A549 (cell line): ENCODE data around the gene DMAC2. TPM values are rescaled to one million over a fixed set of nuclear protein-coding genes. Genes with fewer than 3 reads are reported as not detected.

Experiments used
- ATAC-seq, 2 experiments: fragments of 200-7000 bp in 1 of 2; fragments of >200 bp in 1 of 2; cut with Nextera tagmentation in 1 of 2; cut with Tn5 transposase in 1 of 2; 3 replicates each; pipeline versions ENCODE4 v1.8.0 to v1.9.1; 2018 to 2020; ENCODE audit warnings: mild to moderate bottlenecking in 1 of 2, moderate library complexity in 1 of 2
- CTCF ChIA-PET: fragments of 300-600 bp; sonication (Branson Sonifier 250); formaldehyde crosslinking; extraction: SDS; loops from one replicate; lab custom pipeline; 2021; ENCODE audit warnings: antibody characterized with exemption, inconsistent platforms; lab: Yijun Ruan, JAX
- POLR2A ChIA-PET: fragments of 350-600 bp; formaldehyde crosslinking; extraction: SDS; loops from one replicate; lab custom pipeline; 2021; ENCODE audit warnings: antibody characterized with exemption, inconsistent platforms; lab: Yijun Ruan, JAX
- DNase-seq, 2 experiments: peaks; one replicate each; pipeline versions ENCODE4 v3.0.0 to v3.0.0-alpha.2; 2011 to 2016; ENCODE audit warnings: low read depth in 1 of 2, low spot score in 1 of 2
- FAIRE-seq: peaks from 2 replicates; lab custom pipeline; 2011; peaks lifted over from hg19 to GRCh38; lab: Jason Lieb, UNC
- H3K27ac ChIP-seq, 2 experiments: fragments of >200 bp; sonication (Bioruptor Twin); formaldehyde crosslinking; 3 replicates each; pipeline ENCODE4 v1.5.1; 2016 to 2017
- H3K4me1 ChIP-seq: fragments of >200 bp; sonication (Bioruptor Twin); formaldehyde crosslinking; 3 replicates; pipeline ENCODE4 v1.6.1; 2016
- H3K4me2 ChIP-seq: fragments of >200 bp; sonication (Bioruptor Twin); formaldehyde crosslinking; 3 replicates; pipeline ENCODE4 v1.6.1; 2016
- H3K4me3 ChIP-seq: fragments of >200 bp; sonication (Bioruptor Twin); formaldehyde crosslinking; 3 replicates; pipeline ENCODE4 v1.5.1; 2016
- H3K9me3 ChIP-seq: fragments of >200 bp; sonication (Bioruptor Twin); formaldehyde crosslinking; 3 replicates; pipeline ENCODE4 v1.6.1; 2016
- BHLHE40 ChIP-seq: IDR thresholded peaks from 2 replicates; pipeline ENCODE4 v1.6.1; 2012; ENCODE audit warnings: low read depth, low read length, inconsistent platforms
- CBX2 ChIP-seq: fragments of 200-600 bp; sonication (generic); IDR thresholded peaks from 2 replicates; pipeline ENCODE4 v1.6.1; 2016; ENCODE audit warnings: low read depth, mild to moderate bottlenecking, borderline replicate concordance
- CBX8 ChIP-seq: fragments of 200-600 bp; sonication (generic); IDR thresholded peaks from 2 replicates; pipeline ENCODE4 v1.6.1; 2016
- CHD4 ChIP-seq: fragments of 200-600 bp; sonication (generic); IDR thresholded peaks from 2 replicates; pipeline ENCODE4 v1.6.1; 2016; ENCODE audit warnings: antibody characterized with exemption, mild to moderate bottlenecking, borderline replicate concordance
- CTCF ChIP-seq: fragments of >200 bp; sonication (Bioruptor Twin); formaldehyde crosslinking; IDR thresholded peaks from 3 replicates; pipeline ENCODE4 v1.5.1; 2016
- EP300 ChIP-seq, 2 experiments: fragments of >200 bp; sonication (Bioruptor Twin); formaldehyde crosslinking; IDR thresholded peaks; 2 replicates in 1 of 2; 3 replicates in 1 of 2; pipeline ENCODE4 v1.6.1; 2016 to 2017
- FOSB ChIP-seq: fragments of 250-450 bp; sonication (Bioruptor Pico); IDR thresholded peaks from 2 replicates; pipeline ENCODE4 v1.5.0; 2020; ENCODE audit warnings: mild to moderate bottlenecking, moderate library complexity
- HDAC2 ChIP-seq: fragments of 200-600 bp; sonication (generic); IDR thresholded peaks from 2 replicates; pipeline ENCODE4 v1.6.1; 2016
- HES2 ChIP-seq: fragments of >200 bp; sonication (Bioruptor Twin); formaldehyde crosslinking; IDR thresholded peaks from 2 replicates; pipeline ENCODE4 v1.6.1; 2016
- HEYL ChIP-seq: fragments of 250-450 bp; sonication (Bioruptor Pico); IDR thresholded peaks from 2 replicates; pipeline ENCODE4 v1.8.0; 2021; ENCODE audit warnings: mild to moderate bottlenecking, moderate library complexity
- JUNB ChIP-seq: fragments of >200 bp; sonication (Bioruptor Twin); formaldehyde crosslinking; IDR thresholded peaks from 2 replicates; pipeline ENCODE4 v1.6.1; 2016
- KDM1A ChIP-seq: fragments of 200-600 bp; sonication (generic); IDR thresholded peaks from 2 replicates; pipeline ENCODE4 v1.6.1; 2016; ENCODE audit warnings: low read depth, mild to moderate bottlenecking
- KDM5A ChIP-seq: fragments of 200-600 bp; sonication (generic); IDR thresholded peaks from 2 replicates; pipeline ENCODE4 v1.6.1; 2016; ENCODE audit warnings: antibody characterized with exemption, mild to moderate bottlenecking
- MAFK ChIP-seq: fragments of 450-650 bp; IDR thresholded peaks from 2 replicates; pipeline ENCODE4 v1.6.1; 2014; ENCODE audit not compliant: partially characterized antibody
- MYC ChIP-seq: IDR thresholded peaks from 2 replicates; pipeline ENCODE4 v1.6.1; 2012; ENCODE audit warnings: mild to moderate bottlenecking, inconsistent platforms, low read length, improper control_type of control experiment, borderline replicate concordance
- POLR2A ChIP-seq: IDR thresholded peaks from 2 replicates; pipeline ENCODE4 v1.6.1; 2012; ENCODE audit warnings: mild to moderate bottlenecking, low read length
- RAD21 ChIP-seq, 2 experiments: fragments of >200 bp in 1 of 2; sonication (Bioruptor Twin) in 1 of 2; formaldehyde crosslinking in 1 of 2; IDR thresholded peaks in 1 of 2; conservative IDR thresholded peaks in 1 of 2; 2 replicates in 1 of 2; 3 replicates in 1 of 2; pipeline ENCODE4 v1.6.1; 2012 to 2018; ENCODE audit warnings: inconsistent platforms in 1 of 2
- RCOR1 ChIP-seq: fragments of 150-350 bp; IDR thresholded peaks from 2 replicates; pipeline ENCODE4 v1.6.1; 2014; ENCODE audit warnings: antibody characterized with exemption, low read length, low read depth
- TP53 ChIP-seq: fragments of 250-450 bp; sonication (Bioruptor Pico); IDR thresholded peaks from 2 replicates; pipeline ENCODE4 v1.5.0; 2021; ENCODE audit warnings: mild to moderate bottlenecking, moderate library complexity
- ZFP36 ChIP-seq: fragments of 450-650 bp; IDR thresholded peaks from 2 replicates; pipeline ENCODE4 v1.6.1; 2014; ENCODE audit warnings: borderline replicate concordance; ENCODE audit not compliant: partially characterized antibody
- WGBS: methylation state at CpG from one replicate; pipeline ENCODE4 v1.1.6; 2017; ENCODE audit errors: missing lambda C conversion rate; 5-methylcytosine and 5-hydroxymethylcytosine counted together
- polyA plus RNA-seq, 4 experiments: library from polyadenylated mRNA; depleted of rRNA in 3 of 4; stranded (reverse); fragments of >200 nt; fragmentation: RNase III in 1 of 4; extraction: RNeasy Plus Mini Kit Qiagen cat#74134 plus additional on column Dnase treatment in 1 of 4; gene quantifications; 2 replicates in 3 of 4; 3 replicates in 1 of 4; pipeline ENCODE4 v1.2.3, GENCODE V29; 2011 to 2017
- TF ChIP-seq, protein P1 (sequence below): fragments of 250-450 bp; sonication (Bioruptor Pico); IDR thresholded peaks from 2 replicates; pipeline ENCODE4 v1.5.0; 2021; ENCODE audit warnings: mild to moderate bottlenecking, moderate library complexity, borderline replicate concordance
- TF ChIP-seq, protein P2 (sequence below): fragments of 250-450 bp; sonication (Bioruptor Pico); IDR thresholded peaks from 2 replicates; pipeline ENCODE4 v1.5.0; 2020; ENCODE audit warnings: low read depth, mild to moderate bottlenecking, moderate library complexity
- TF ChIP-seq, protein P3 (sequence below): fragments of >200 bp; sonication (Bioruptor Twin); formaldehyde crosslinking; IDR thresholded peaks from 3 replicates; pipeline ENCODE4 v1.6.1; 2016

Gene DMAC2
- polyA plus RNA-seq, 2 of the 4 experiments (the other 2 are of a cell fraction) = 132 to 155 TPM

- Histone ChIP-seq H3K4me1 (no peaks in the 10 kb centered on the region), H3K4me3 (no peak overlapping the region), H3K9me3 (no peaks in the 10 kb centered on the region), H3K4me2 (no peak overlapping the region), H3K27ac (no peak overlapping the region)
- CTCF ChIA-PET = interaction anchor here (0.8 to 4.2 kb wide), 4 partner anchors 18 to 151 kb away, joined by 3 to 18 read pairs (median 9); partner anchors contain the start of gene DMAC2
- TF ChIP-seq RCOR1 (no peak), ZFP36 (no peak), CHD4 (no peak), MYC (no peak), CTCF (no peak), MAFK (no peak), KDM5A (no peak), RAD21 (conservative IDR thresholded peaks at IDR 0.05 in 1 of 2, IDR thresholded peaks at IDR 0.05 in 1 of 2) (no peak), HDAC2 (no peak), TP53 (CRISPR knock-in tag) (no peak), FOSB (CRISPR knock-in tag) (no peak), HES2 (no peak), JUNB (no peak), POLR2A (no peak)
- TF ChIP-seq, protein P1, sequence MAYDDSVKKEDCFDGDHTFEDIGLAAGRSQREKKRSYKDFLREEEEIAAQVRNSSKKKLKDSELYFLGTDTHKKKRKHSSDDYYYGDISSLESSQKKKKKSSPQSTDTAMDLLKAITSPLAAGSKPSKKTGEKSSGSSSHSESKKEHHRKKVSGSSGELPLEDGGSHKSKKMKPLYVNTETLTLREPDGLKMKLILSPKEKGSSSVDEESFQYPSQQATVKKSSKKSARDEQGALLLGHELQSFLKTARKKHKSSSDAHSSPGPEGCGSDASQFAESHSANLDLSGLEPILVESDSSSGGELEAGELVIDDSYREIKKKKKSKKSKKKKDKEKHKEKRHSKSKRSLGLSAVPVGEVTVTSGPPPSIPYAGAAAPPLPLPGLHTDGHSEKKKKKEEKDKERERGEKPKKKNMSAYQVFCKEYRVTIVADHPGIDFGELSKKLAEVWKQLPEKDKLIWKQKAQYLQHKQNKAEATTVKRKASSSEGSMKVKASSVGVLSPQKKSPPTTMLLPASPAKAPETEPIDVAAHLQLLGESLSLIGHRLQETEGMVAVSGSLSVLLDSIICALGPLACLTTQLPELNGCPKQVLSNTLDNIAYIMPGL (CRISPR knock-in tag) = no peak
- 95% methylated on average over 20 of the region's 20 CpGs for WGBS
- FAIRE-seq = no peak
- no peak for ATAC-seq
- POLR2A ChIA-PET = no interaction called here
- no peak for DNase-seq
These were observed 17.7 kb downstream of the DMAC2 start for GRCh38 chr19:41421973-41422372.

DNA sequence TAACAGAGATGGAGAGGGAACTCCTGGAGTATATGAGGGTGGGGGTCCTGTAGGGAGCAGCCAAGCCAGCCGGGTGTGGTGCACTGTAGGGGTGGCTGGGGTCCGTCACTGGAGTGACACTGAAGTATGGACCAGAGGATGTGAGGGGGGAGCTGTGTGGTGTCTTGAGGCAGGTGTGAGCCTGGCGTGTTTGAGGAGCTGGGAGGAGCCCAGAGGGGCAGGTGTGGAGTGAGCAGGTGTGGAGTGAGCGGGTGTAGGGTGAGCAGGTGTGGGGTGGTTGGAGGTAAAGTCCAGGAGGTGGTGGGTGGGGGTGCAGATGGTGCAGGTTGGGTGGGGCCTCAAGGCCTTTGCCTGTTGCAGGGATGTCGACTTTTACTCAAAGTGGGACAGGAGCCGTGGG, 18.4 kb downstream of the DMAC2 start:
- H3K4me2 ChIP-seq = no peak overlapping the region
- FAIRE-seq = no peak
- ChIA-PET POLR2A (no interaction called here), CTCF (interaction anchor here (0.6 to 4.2 kb wide), 10 partner anchors 9 to 159 kb away, joined by 3 to 18 read pairs (median 4); partner anchors contain the start of gene DMAC2)
- TF ChIP-seq EP300 (IDR thresholded peaks at IDR 0.05) = no peak
- no peak for ATAC-seq
- DNase-seq = no peak
- H3K27ac ChIP-seq = no peak overlapping the region
- H3K4me1 ChIP-seq = no peaks in the 10 kb centered on the region
- 90% methylated on average over 6 of the region's 6 CpGs for WGBS
- no peak overlapping the region for H3K4me3 ChIP-seq
- H3K9me3 ChIP-seq = no peaks in the 10 kb centered on the region

GRCh38 chr19:41420101-41420880, 19.4 kb downstream of the DMAC2 start:
- Histone ChIP-seq H3K9me3 (no peaks in the 10 kb centered on the region), H3K4me2 (no peak overlapping the region), H3K4me3 (no peak overlapping the region), H3K27ac (no peak overlapping the region), H3K4me1 (no peaks in the 10 kb centered on the region)
- DNase-seq (no peak), FAIRE-seq (peak; percentile 73), ATAC-seq (no peak)
- CTCF ChIA-PET = interaction anchor here (1.0 to 4.2 kb wide), 8 partner anchors 10 to 150 kb away, joined by 3 to 18 read pairs (median 6); partner anchors contain the start of gene DMAC2
- POLR2A ChIA-PET = interaction anchor here (0.7 to 1.0 kb wide), 2 partner anchors 19 to 20 kb away, joined by 3 to 5 read pairs; no protein-coding TSS in a partner anchor
- 83% methylated on average over 8 of the region's 8 CpGs for WGBS
- TF ChIP-seq MYC = no peak
- no peak for TF ChIP-seq CBX8
- TF ChIP-seq, protein P2, sequence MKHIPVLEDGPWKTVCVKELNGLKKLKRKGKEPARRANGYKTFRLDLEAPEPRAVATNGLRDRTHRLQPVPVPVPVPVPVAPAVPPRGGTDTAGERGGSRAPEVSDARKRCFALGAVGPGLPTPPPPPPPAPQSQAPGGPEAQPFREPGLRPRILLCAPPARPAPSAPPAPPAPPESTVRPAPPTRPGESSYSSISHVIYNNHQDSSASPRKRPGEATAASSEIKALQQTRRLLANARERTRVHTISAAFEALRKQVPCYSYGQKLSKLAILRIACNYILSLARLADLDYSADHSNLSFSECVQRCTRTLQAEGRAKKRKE (CRISPR knock-in tag) = no peak
- no peak for TF ChIP-seq KDM1A
- no peak for TF ChIP-seq CBX2
- no peak for TF ChIP-seq CTCF
- TF ChIP-seq BHLHE40 = no peak
- TF ChIP-seq, protein P3, sequence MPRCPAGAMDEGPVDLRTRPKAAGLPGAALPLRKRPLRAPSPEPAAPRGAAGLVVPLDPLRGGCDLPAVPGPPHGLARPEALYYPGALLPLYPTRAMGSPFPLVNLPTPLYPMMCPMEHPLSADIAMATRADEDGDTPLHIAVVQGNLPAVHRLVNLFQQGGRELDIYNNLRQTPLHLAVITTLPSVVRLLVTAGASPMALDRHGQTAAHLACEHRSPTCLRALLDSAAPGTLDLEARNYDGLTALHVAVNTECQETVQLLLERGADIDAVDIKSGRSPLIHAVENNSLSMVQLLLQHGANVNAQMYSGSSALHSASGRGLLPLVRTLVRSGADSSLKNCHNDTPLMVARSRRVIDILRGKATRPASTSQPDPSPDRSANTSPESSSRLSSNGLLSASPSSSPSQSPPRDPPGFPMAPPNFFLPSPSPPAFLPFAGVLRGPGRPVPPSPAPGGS = no peak
- TF ChIP-seq HEYL (CRISPR knock-in tag) = no peak
- TF ChIP-seq RAD21 (conservative IDR thresholded peaks at IDR 0.05 in 1 of 2, IDR thresholded peaks at IDR 0.05 in 1 of 2) = no peak
